ENCODE data around the gene ZNF532. TPM values are rescaled to one million over a fixed set of nuclear protein-coding genes. Genes with fewer than 3 reads are reported as not detected.

Gene ZNF532
- total RNA-seq, 4 donors from 2014 or later, result 3.9 to 188 (median 12.7) TPM

- H3K27ac ChIP-seq, result peak overlapping the region in 2 of 4 donors; percentile 9 to 27
- no peaks in the 10 kb centered on the region for H3K27me3 ChIP-seq
- peaks cover 0 to 6% (median 0%) of the 10 kb centered on the region in 4 donors for H3K4me1 ChIP-seq
- no peak for DNase-seq
- H3K4me3 ChIP-seq, result no peak overlapping the region
- no peaks in the 10 kb centered on the region for H3K36me3 ChIP-seq
- TF ChIP-seq POLR2A (IDR thresholded peaks at IDR 0.05) (no peak), CTCF (IDR thresholded peaks at IDR 0.05) (no peak)
- no peaks in the 10 kb centered on the region for H3K9me3 ChIP-seq
Observed at GRCh38 chr18:58995663-58996062, 131.0 kb downstream of the ZNF532 start.

- no peaks in the 10 kb centered on the region for H3K27me3 ChIP-seq
- no peaks in the 10 kb centered on the region for H3K9me3 ChIP-seq
- DNase-seq, result no peak
- H3K36me3 ChIP-seq, result no peaks in the 10 kb centered on the region
- TF ChIP-seq POLR2A (IDR thresholded peaks at IDR 0.05) (no peak), CTCF (IDR thresholded peaks at IDR 0.05) (no peak)
- no peak overlapping the region for H3K4me3 ChIP-seq
- peaks cover 0 to 5% (median 0%) of the 10 kb centered on the region in 4 donors for H3K4me1 ChIP-seq
- peak overlapping the region in 2 of 4 donors; percentile 9 to 27 for H3K27ac ChIP-seq
Observed at GRCh38 chr18:58996131-58996641, 131.5 kb downstream of the ZNF532 start.

GRCh38 chr18:58996696-58997095 lies 132.0 kb downstream of the ZNF532 start:
- TF ChIP-seq CTCF (IDR thresholded peaks at IDR 0.05), result no peak
- no peak for TF ChIP-seq POLR2A (IDR thresholded peaks at IDR 0.05)

GRCh38 chr18:58997811-58998337 lies 133.2 kb downstream of the ZNF532 start:
- Histone ChIP-seq H3K27me3 (no peaks in the 10 kb centered on the region), H3K4me1 (no peaks in the 10 kb centered on the region), H3K4me3 (no peak overlapping the region), H3K27ac (peak overlapping the region in 1 of 4 donors; percentile 52), H3K9me3 (no peaks in the 10 kb centered on the region), H3K36me3 (no peaks in the 10 kb centered on the region)
- TF ChIP-seq CTCF (IDR thresholded peaks at IDR 0.05) (no peak), POLR2A (IDR thresholded peaks at IDR 0.05) (no peak)
- DNase-seq, result no peak

More at GRCh38 chr18:58996696-58997095, 132.0 kb downstream of the ZNF532 start:
- Histone ChIP-seq H3K36me3 (no peaks in the 10 kb centered on the region), H3K27me3 (no peaks in the 10 kb centered on the region), H3K9me3 (no peaks in the 10 kb centered on the region), H3K4me3 (no peak overlapping the region), H3K4me1 (peaks cover 0 to under 1% (median 0%) of the 10 kb centered on the region in 4 donors), H3K27ac (peak overlapping the region in 1 of 4 donors; percentile 27)
- DNase-seq, result no peak

- H3K9me3 ChIP-seq, result no peaks in the 10 kb centered on the region
- DNase-seq, result peak in 2 of 3 donors; percentile 40 to 54
- H3K27ac ChIP-seq, result peak overlapping the region in 2 of 4 donors; percentile 8 to 48
- no peak overlapping the region for H3K4me3 ChIP-seq
- TF ChIP-seq CTCF (IDR thresholded peaks at IDR 0.05), result no peak
- no peaks in the 10 kb centered on the region for H3K36me3 ChIP-seq
- no peaks in the 10 kb centered on the region for H3K4me1 ChIP-seq
- no peaks in the 10 kb centered on the region for H3K27me3 ChIP-seq
Observed at GRCh38 chr18:58998401-58999203, 133.9 kb downstream of the ZNF532 start.

Measured in Peyer's patch (tissue), 4 donors.